Fibroblast of upper back skin (primary cell): Measurements from ENCODE around the gene NCOA3.

Source experiments
- DNase-seq: peaks from one replicate; pipeline ENCODE4 v3.0.0-alpha.2; 2013

The NCOA3 gene

DNA sequence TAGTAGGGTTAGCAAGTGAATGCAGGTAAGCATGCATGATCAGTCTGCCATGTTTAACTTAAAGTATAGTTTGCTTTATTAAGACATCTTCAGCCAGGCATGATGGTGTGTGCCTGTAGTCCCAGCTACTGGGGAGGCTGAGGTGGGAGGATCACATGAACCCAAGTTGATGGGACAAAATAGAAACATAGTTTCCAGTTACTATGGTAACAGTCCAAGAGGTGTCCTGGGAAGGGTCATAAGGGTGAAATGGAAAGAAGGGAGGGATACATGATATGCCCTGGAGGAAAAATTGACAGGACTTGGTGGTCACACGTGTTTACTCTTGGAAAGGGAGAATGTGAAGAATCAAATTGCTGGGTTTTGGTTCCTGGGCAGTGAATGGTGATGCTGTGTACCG is 143.9 kb downstream of the NCOA3 start:
- DNase-seq, result no peak

DNA sequence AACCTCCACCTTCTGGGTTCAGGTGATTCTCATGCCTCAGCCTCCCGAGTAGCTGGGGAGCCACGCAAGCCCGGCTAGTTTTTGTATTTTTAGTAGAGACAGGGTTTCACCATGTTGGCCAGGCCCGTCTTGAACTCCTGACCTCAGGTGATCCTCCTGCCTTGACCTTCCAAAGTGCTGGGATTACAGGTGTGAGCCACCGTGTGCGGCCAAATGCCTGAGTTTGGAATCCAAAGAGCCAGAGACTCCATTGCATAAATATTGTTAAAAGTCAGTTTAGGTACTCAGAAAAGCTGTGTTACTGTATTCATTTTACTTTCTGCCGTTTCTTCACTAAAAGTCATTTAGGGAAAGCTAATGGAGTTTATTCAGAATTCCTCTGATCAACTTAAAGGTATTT is 146.3 kb downstream of the NCOA3 start:
- no peak for DNase-seq

GRCh38 chr20:47648943-47649342 is 147.3 kb downstream of the NCOA3 start:
- DNase-seq, result no peak

GRCh38 chr20:47652301-47652700 is 150.6 kb downstream of the NCOA3 start:
- DNase-seq, result no peak

GRCh38 chr20:47652794-47653193 is 151.1 kb downstream of the NCOA3 start:
- DNase-seq, result no peak

GRCh38 chr20:47653869-47654268 is 152.2 kb downstream of the NCOA3 start:
- DNase-seq, result no peak

- no peak for DNase-seq
Observed at GRCh38 chr20:47654370-47654769, 152.7 kb downstream of the NCOA3 start.

- DNase-seq, result no peak
Observed at GRCh38 chr20:47655635-47656034, 153.9 kb downstream of the NCOA3 start.

- DNase-seq, result no peak
Observed at GRCh38 chr20:47656318-47656717, 154.6 kb downstream of the NCOA3 start.

DNA sequence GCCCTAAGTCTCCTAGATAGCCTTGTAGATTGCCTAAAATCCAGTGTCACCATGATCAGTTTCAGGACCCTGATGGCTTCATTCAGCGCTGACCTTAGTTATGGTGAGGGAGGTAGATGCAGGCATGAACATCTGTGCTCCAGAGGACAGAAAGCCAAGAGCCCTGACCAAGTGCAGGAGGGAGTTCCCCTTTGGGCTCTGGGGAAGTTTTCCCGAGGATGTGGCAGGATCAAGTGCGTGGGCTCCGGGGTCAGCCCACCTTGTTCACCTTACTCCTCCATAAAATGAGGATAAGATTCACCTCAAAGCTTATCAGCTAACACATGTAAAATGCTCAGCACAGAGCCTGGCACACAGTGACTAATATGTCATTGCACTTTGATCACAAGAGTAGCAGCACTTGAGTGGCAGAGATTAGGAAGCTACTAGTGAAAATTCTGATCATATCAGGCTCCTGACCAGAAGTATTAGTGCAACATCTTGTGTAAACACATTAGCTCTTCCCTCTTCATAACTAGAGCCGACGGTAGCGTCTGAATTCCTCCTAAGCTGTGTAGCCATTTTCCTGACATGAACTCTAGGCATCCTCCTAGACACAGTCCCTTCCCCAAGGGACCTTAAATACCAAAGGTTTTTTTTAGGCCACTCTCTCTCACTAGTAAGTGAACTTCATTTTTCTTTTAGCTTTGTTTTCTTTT is 158.4 kb downstream of the NCOA3 start:
- no peak for DNase-seq

DNA sequence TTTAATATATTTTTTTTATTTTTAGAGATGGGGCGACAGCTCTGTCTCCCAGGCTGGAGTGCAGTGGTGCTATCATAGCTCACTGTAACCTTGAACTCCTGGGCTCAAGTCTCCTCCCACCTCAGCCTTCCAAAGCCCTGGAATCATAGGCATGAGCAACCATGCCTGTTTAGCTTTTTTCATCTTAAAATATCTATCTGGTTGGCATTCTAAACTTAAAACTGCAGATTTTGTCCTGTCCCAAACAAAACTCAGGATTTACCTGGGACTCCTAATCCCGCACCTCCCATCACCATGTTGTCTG is 158.9 kb downstream of the NCOA3 start:
- DNase-seq, result no peak

- DNase-seq, result no peak
Observed at GRCh38 chr20:47660983-47661700, 159.5 kb downstream of the NCOA3 start.

GRCh38 chr20:47661714-47662113 is 160.0 kb downstream of the NCOA3 start:
- no peak for DNase-seq

DNA sequence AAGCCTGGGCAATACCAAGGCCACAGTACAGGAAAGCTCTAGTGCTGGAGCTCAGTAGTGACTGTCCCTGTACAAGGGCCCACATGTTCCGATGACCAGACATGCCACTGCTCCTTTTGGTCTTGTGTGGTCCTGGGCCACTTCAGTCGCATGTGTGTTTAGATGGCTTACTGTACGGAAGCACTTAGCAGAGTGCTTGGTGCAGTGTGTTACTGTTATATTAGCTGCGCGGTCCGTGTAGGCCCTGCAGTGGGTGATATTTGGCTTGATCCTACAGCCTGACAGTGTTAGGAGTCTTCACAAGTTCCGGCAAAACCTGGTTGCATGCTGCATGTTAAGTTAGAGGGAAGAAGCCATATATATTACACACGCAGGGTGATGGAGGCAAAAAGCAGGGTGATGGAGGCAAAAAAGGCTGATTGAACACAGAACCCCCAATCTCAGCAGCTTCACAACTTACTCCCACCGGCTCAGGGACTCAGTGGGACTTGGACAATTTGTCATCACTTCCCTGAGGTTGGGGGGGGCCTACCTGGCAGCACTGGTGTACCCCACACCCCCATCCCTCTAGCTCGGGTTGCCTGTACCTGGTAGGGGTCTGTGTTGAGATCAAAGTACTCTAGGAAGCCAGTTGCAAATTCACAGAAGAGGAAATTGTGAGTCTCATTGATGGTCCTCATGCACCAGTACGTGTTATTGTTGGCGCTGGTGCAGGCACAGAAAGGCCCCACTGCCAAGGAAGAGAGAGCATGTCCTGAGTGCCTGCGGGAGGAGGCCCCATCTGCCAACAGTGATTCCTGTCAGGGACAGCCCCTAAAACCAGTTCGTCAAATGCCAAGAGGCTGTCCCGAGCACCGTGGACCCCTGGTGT is 161.0 kb downstream of the NCOA3 start:
- DNase-seq, result no peak

- DNase-seq, result peak; percentile 77
Observed at GRCh38 chr20:47663354-47664067, 161.8 kb downstream of the NCOA3 start.

- DNase-seq, result no peak
Observed at GRCh38 chr20:47664068-47664437, 162.4 kb downstream of the NCOA3 start.

DNA sequence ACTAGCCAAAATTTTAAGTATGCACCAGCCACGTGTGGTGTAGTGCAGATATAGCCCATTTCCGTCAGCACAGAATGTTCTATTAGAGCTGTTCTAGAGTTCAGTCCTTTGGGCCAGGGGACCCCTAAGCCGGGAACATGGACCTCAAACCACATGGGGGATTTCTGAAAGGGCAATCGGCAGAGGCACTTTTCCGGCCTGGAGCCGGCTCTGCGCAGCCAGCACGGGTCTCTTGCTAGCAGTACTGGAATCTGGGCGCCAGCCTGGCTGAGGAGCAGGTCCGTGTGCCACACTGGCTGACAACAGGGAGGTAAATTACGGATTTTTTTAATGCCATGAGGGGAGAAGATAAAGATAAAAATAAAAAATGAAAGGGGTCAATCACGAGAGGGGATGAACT is 163.1 kb downstream of the NCOA3 start:
- no peak for DNase-seq

GRCh38 chr20:47665221-47665991 is 163.7 kb downstream of the NCOA3 start:
- DNase-seq, result no peak

- no peak for DNase-seq
Observed at GRCh38 chr20:47666304-47666703, 164.6 kb downstream of the NCOA3 start.

- no peak for DNase-seq
Observed at GRCh38 chr20:47667086-47667485, 165.4 kb downstream of the NCOA3 start.

DNA sequence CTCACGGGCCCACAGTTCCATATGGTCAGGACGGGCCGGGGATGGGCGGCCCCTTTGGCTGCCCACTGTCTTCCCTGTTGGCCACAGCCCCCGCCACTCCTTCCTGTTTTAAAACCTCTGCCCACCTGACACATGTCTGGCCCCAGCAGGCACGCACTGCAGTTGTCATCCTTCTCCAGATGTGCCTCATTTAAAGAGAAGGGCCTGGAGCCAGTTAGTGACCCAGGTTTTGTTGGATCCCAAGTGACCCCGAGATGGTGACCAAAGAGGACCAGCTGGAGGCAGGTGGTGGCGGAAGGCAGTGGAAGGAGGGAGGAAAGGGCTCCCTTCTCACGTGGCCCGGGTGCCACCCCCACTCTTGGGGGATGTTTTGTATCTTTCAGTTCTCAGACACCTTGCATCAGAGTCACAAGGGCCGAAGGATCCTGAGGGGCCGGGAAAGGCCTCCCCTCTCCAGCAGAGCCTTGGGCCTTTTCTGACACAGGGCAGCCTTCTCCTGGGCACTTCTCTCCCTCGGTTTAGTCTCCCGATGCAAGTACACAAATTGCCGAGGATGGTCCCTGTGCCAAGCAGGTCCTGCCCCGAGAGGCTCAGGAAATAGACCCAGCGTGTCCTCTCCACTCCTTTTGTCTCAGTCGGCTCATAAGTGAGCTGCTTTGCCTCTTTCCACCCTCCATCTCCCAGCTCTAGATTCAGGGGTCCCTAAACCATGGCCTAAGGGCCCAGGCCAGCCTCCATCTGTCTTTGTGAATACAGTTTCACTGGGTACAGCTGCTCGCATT is 166.0 kb downstream of the NCOA3 start:
- DNase-seq, result no peak
